Naive thymus-derived CD8-positive, alpha-beta T cell (primary cell): ENCODE results near the gene ANKFY1. TPM values are rescaled to one million over a fixed set of nuclear protein-coding genes. Genes with fewer than 3 reads are reported as not detected.

ENCODE experiments used
- ATAC-seq, 2 donors: fragments of 150-1000 bp; cut with Tn5 transposase in 1 of 2; sonication (Bioruptor Pico), chemical (Tn5 transposase) in 1 of 2; 1 replicate in 1 of 2; 2 replicates in 1 of 2; pipeline ENCODE4 v1.10.0; 2021; ENCODE audit warnings: mild to moderate bottlenecking in 2 of 2, moderate library complexity in 2 of 2
- POLR2A ChIA-PET: fragments of 350-600 bp; sonication (Branson Sonifier 250); formaldehyde crosslinking; loops from one replicate; lab custom pipeline; 2021; ENCODE audit warnings: antibody characterized with exemption; lab: Charles Lee
- DNase-seq, 10 donors: peaks; one replicate each; pipeline versions ENCODE4 v3.0.0 to v3.0.0-alpha.2; 2020 to 2022
- H3K27ac Mint-ChIP-seq, 10 donors: one replicate each; pipeline ENCODE4 v1.8.0; 2020 to 2022; ENCODE audit warnings: mild to moderate bottlenecking in 10 of 10, mixed read lengths in 10 of 10, moderate library complexity in 4 of 10, inconsistent platforms in 1 of 10
- H3K27me3 Mint-ChIP-seq, 5 donors: one replicate each; pipeline ENCODE4 v1.8.0; 2021 to 2022; ENCODE audit warnings: mixed read lengths in 5 of 5
- H3K36me3 Mint-ChIP-seq, 3 donors: one replicate each; pipeline ENCODE4 v1.8.0; 2020 to 2022; ENCODE audit warnings: mixed read lengths in 3 of 3, mild to moderate bottlenecking in 2 of 3, inconsistent platforms in 1 of 3
- H3K4me1 Mint-ChIP-seq, 4 donors: one replicate each; pipeline ENCODE4 v1.8.0; 2021 to 2022; ENCODE audit warnings: mixed read lengths in 4 of 4
- H3K4me3 Mint-ChIP-seq, 10 donors: one replicate each; pipeline ENCODE4 v1.8.0; 2020 to 2022; ENCODE audit warnings: mild to moderate bottlenecking in 10 of 10, mixed read lengths in 10 of 10, moderate library complexity in 6 of 10, inconsistent platforms in 1 of 10
- H3K9me3 Mint-ChIP-seq, 9 donors: one replicate each; pipeline ENCODE4 v1.8.0; 2020 to 2022; ENCODE audit warnings: mixed read lengths in 9 of 9, mild to moderate bottlenecking in 3 of 9, inconsistent platforms in 1 of 9, moderate library complexity in 1 of 9
- polyA plus RNA-seq, 3 donors: library from polyadenylated mRNA; unstranded; fragments of 300-500 nt; fragmentation: Illumina TruSeq; gene quantifications; one replicate each; pipeline ENCODE4 v1.2.3, GENCODE V29; 2021
- total RNA-seq, 8 experiments: library from RNA in 2 of 8; stranded (reverse) in 2 of 8; gene quantifications; one replicate each; pipeline ENCODE4 v1.2.3 and lab custom pipeline; 2021 to 2026

Gene ANKFY1
- total RNA-seq = 10 to 100 TPM; 65.0 to 68.9 TPM
- 10 to 100 TPM in 1 of 3 donors, 1 to 10 TPM in 2; 9.9 to 13.7 (median 10.0) TPM for polyA plus RNA-seq
- 76.2 to 102 (median 84.3) reads per million in 6 experiments for total RNA-seq (lab: John Stamatoyannopoulos, UW)

- no peaks in the 10 kb centered on the region for H3K27me3 Mint-ChIP-seq
- peaks cover 21 to 44% (median 40%) of the 10 kb centered on the region in 4 donors for H3K4me1 Mint-ChIP-seq
- DNase-seq = peak; percentile 96 to 99 (median 98)
- peak; percentile 97 for ATAC-seq
- peak within 1 kb of the TSS; percentile 85 to 97 (median 94) for H3K27ac Mint-ChIP-seq
- POLR2A ChIA-PET = interaction anchor here (0.9 to 1.5 kb wide), 2 partner anchors 12 to 102 kb away, joined by 4 to 7 read pairs; partner anchors contain the start of gene UBE2G1
- peak within 1 kb of the TSS; percentile 89 to 97 (median 95) for H3K4me3 Mint-ChIP-seq
- H3K9me3 Mint-ChIP-seq = no peaks in the 10 kb centered on the region
- peaks cover 0 to 15% (median 9%) of the 10 kb centered on the region in 3 donors for H3K36me3 Mint-ChIP-seq
Observed at GRCh38 chr17:4263282-4264215, at the start of gene ANKFY1. ANKFY1 (minus strand) TSS chr17:4263979; CDS start chr17:4263941, 38 bp downstream.

GRCh38 chr17:4310354-4311060 lies 46.7 kb upstream of the ANKFY1 start:
- peaks cover 37 to 71% (median 66%) of the 10 kb centered on the region in 4 donors for H3K4me1 Mint-ChIP-seq
- H3K36me3 Mint-ChIP-seq = peaks cover 0 to 23% (median 0%) of the 10 kb centered on the region in 3 donors
- peak overlapping the region in 2 of 10 donors; percentile 19 to 28 for H3K4me3 Mint-ChIP-seq
- H3K9me3 Mint-ChIP-seq = no peaks in the 10 kb centered on the region
- ATAC-seq (no peak), DNase-seq (no peak)
- H3K27me3 Mint-ChIP-seq = no peaks in the 10 kb centered on the region
- H3K27ac Mint-ChIP-seq = peak overlapping the region in 9 of 10 donors; percentile 13 to 85 (median 48)
- POLR2A ChIA-PET = interaction anchor here (0.5 kb wide), 2 partner anchors 90 to 589 kb away, joined by 3 to 4 read pairs; no protein-coding TSS in a partner anchor

- no peak for DNase-seq
- Mint-ChIP-seq H3K27ac (peak overlapping the region in 9 of 10 donors; percentile 13 to 85 (median 46)), H3K4me3 (peak overlapping the region in 1 of 10 donors; percentile 19), H3K9me3 (no peaks in the 10 kb centered on the region), H3K27me3 (no peaks in the 10 kb centered on the region), H3K4me1 (peaks cover 38 to 74% (median 66%) of the 10 kb centered on the region in 4 donors), H3K36me3 (peaks cover 0 to 26% (median 0%) of the 10 kb centered on the region in 3 donors)
- POLR2A ChIA-PET = no interaction called here
- ATAC-seq = no peak
Observed at GRCh38 chr17:4309897-4310296, 46.1 kb upstream of the ANKFY1 start.

- Mint-ChIP-seq H3K4me1 (peaks cover 28 to 49% (median 43%) of the 10 kb centered on the region in 4 donors), H3K4me3 (no peak overlapping the region), H3K27ac (peak overlapping the region in 9 of 10 donors; percentile 30 to 85 (median 64)), H3K9me3 (no peaks in the 10 kb centered on the region), H3K27me3 (no peaks in the 10 kb centered on the region), H3K36me3 (peaks cover 0 to 37% (median 0%) of the 10 kb centered on the region in 3 donors)
- POLR2A ChIA-PET = no interaction called here
- ATAC-seq = no peak
- no peak for DNase-seq
Observed at GRCh38 chr17:4307179-4307930, 43.6 kb upstream of the ANKFY1 start.

GRCh38 chr17:4305224-4305623 lies 41.4 kb upstream of the ANKFY1 start:
- H3K36me3 Mint-ChIP-seq = peaks cover 0 to 54% (median 0%) of the 10 kb centered on the region in 3 donors
- DNase-seq (no peak), ATAC-seq (no peak)
- peaks cover 17 to 30% (median 26%) of the 10 kb centered on the region in 4 donors for H3K4me1 Mint-ChIP-seq
- H3K4me3 Mint-ChIP-seq = no peak overlapping the region
- no peaks in the 10 kb centered on the region for H3K27me3 Mint-ChIP-seq
- no peaks in the 10 kb centered on the region for H3K9me3 Mint-ChIP-seq
- POLR2A ChIA-PET = no interaction called here
- no peak overlapping the region for H3K27ac Mint-ChIP-seq

GRCh38 chr17:4304417-4305027 lies 40.7 kb upstream of the ANKFY1 start:
- ATAC-seq = peak; percentile 93
- peak overlapping the region in 1 of 10 donors; percentile 24 for H3K27ac Mint-ChIP-seq
- H3K4me1 Mint-ChIP-seq = peaks cover 10 to 23% (median 19%) of the 10 kb centered on the region in 4 donors
- peak; percentile 11 to 76 (median 48) for DNase-seq
- POLR2A ChIA-PET = no interaction called here
- H3K36me3 Mint-ChIP-seq = peaks cover 0 to 52% (median 0%) of the 10 kb centered on the region in 3 donors
- no peaks in the 10 kb centered on the region for H3K27me3 Mint-ChIP-seq
- no peaks in the 10 kb centered on the region for H3K9me3 Mint-ChIP-seq
- H3K4me3 Mint-ChIP-seq = no peak overlapping the region

- DNase-seq (no peak), ATAC-seq (no peak)
- POLR2A ChIA-PET = interaction anchor here (0.6 kb wide), 1 partner anchor 666 kb away, joined by 3 read pairs; no protein-coding TSS in a partner anchor
- Mint-ChIP-seq H3K9me3 (no peaks in the 10 kb centered on the region), H3K36me3 (peaks cover 0 to 67% (median 0%) of the 10 kb centered on the region in 3 donors), H3K27ac (no peak overlapping the region), H3K4me1 (peaks cover 6 to 25% (median 18%) of the 10 kb centered on the region in 4 donors), H3K27me3 (no peaks in the 10 kb centered on the region), H3K4me3 (no peak overlapping the region)
Observed at GRCh38 chr17:4301066-4301465, 37.3 kb upstream of the ANKFY1 start.

- no peaks in the 10 kb centered on the region for H3K27me3 Mint-ChIP-seq
- H3K27ac Mint-ChIP-seq = peak overlapping the region in 1 of 10 donors; percentile 0
- H3K4me1 Mint-ChIP-seq = peaks cover 7 to 25% (median 17%) of the 10 kb centered on the region in 4 donors
- no peak overlapping the region for H3K4me3 Mint-ChIP-seq
- ATAC-seq (no peak), DNase-seq (no peak)
- POLR2A ChIA-PET = no interaction called here
- H3K9me3 Mint-ChIP-seq = no peaks in the 10 kb centered on the region
- H3K36me3 Mint-ChIP-seq = peaks cover 0 to 71% (median 0%) of the 10 kb centered on the region in 3 donors
Observed at GRCh38 chr17:4297351-4297750, 33.6 kb upstream of the ANKFY1 start.

- POLR2A ChIA-PET = interaction anchor here (0.6 kb wide), 1 partner anchor 83 kb away, joined by 5 read pairs; no protein-coding TSS in a partner anchor
- peaks cover 0 to 70% (median 0%) of the 10 kb centered on the region in 3 donors for H3K36me3 Mint-ChIP-seq
- no peak for DNase-seq
Observed at GRCh38 chr17:4295686-4296085, 31.9 kb upstream of the ANKFY1 start.

GRCh38 chr17:4293572-4293971 lies 29.8 kb upstream of the ANKFY1 start:
- Mint-ChIP-seq H3K4me3 (no peak overlapping the region), H3K27me3 (no peaks in the 10 kb centered on the region), H3K27ac (peak overlapping the region in 3 of 10 donors; percentile 25 to 49 (median 43)), H3K4me1 (peaks cover 7 to 25% (median 13%) of the 10 kb centered on the region in 4 donors), H3K9me3 (no peaks in the 10 kb centered on the region), H3K36me3 (peaks cover 0 to 69% (median 0%) of the 10 kb centered on the region in 3 donors)
- no peak for ATAC-seq
- POLR2A ChIA-PET = no interaction called here
- DNase-seq = no peak

More at GRCh38 chr17:4295686-4296085, 31.9 kb upstream of the ANKFY1 start:
- no peaks in the 10 kb centered on the region for H3K9me3 Mint-ChIP-seq
- no peak for ATAC-seq
- H3K4me1 Mint-ChIP-seq = peaks cover 7 to 27% (median 17%) of the 10 kb centered on the region in 4 donors
- no peaks in the 10 kb centered on the region for H3K27me3 Mint-ChIP-seq
- peak overlapping the region in 1 of 10 donors; percentile 21 for H3K27ac Mint-ChIP-seq
- no peak overlapping the region for H3K4me3 Mint-ChIP-seq

- POLR2A ChIA-PET = no interaction called here
- Mint-ChIP-seq H3K4me1 (peaks cover 0 to 6% (median 2%) of the 10 kb centered on the region in 4 donors), H3K4me3 (no peak overlapping the region), H3K27me3 (no peaks in the 10 kb centered on the region), H3K27ac (peak overlapping the region in 1 of 10 donors; percentile 0), H3K36me3 (peaks cover 0 to 76% (median 0%) of the 10 kb centered on the region in 3 donors), H3K9me3 (no peaks in the 10 kb centered on the region)
- no peak for ATAC-seq
- no peak for DNase-seq
Observed at GRCh38 chr17:4287710-4288109, 23.9 kb upstream of the ANKFY1 start.
